ENCODE measurements around the gene NEU2.

NEU2 gene

DNA sequence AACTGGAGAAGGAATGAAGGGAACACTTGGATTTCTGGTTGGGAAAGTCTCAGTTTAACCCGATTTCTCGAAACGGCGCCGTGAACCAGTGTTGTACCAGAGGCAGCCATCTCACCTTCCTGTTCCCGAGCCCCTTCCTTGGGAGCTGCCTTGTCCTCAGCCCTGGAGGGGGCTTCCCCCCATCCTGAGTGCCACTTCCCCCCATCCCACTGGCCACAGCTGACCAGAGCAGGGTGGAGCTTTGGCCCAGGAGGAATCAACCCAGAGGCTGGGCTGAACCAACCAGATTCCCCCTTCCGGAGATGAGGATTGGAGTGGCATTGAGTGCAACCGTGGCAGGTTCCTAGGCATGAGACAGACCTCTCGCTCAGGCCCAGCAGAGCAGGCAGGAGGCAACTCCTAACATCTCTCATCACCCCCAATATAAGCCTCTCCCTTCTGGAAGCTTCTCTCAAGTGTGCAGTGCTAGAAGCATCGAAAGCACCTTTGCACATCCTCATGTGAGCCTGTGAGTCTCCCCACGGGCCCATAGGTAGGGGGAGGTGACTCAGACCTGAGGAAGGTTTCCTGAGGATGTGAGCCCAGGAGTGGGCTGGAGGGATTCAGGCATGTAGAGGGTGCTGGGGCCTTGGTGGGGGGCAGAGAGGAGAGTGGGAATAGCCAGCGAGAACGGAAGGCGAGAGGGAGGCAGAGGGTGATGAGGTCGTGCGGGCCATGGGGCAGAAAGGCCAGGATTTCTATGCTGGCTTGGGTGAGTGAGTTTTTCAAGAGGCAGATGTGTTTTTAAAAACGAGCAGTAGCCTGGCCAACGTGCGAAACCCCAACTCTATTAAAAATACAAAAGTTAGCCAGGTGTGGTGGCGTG, 31.4 kb upstream of the NEU2 start:
- Histone ChIP-seq H3K27ac (ENCODE audit: low read length) (no peak overlapping the region), H3K9ac (ENCODE audit: low read depth, low read length) (no peak overlapping the region), H3K9me3 (ENCODE audit: insufficient read depth, low read depth, low read length) (no peaks in the 10 kb centered on the region), H3K36me3 (ENCODE audit: insufficient read depth, low read depth, low read length) (no peaks in the 10 kb centered on the region), H3K4me3 (ENCODE audit: low read length) (no peak overlapping the region), H3K27me3 (ENCODE audit: insufficient read depth, low read length) (no peaks in the 10 kb centered on the region), H3K4me1 (ENCODE audit: insufficient read depth, low read length) (no peaks in the 10 kb centered on the region)

- Histone ChIP-seq H3K9ac (ENCODE audit: low read depth, low read length) (no peak overlapping the region), H3K27ac (ENCODE audit: low read length) (no peak overlapping the region), H3K4me3 (ENCODE audit: low read length) (no peak overlapping the region), H3K4me1 (ENCODE audit: insufficient read depth, low read length) (no peaks in the 10 kb centered on the region), H3K27me3 (ENCODE audit: insufficient read depth, low read length) (no peaks in the 10 kb centered on the region), H3K9me3 (ENCODE audit: insufficient read depth, low read depth, low read length) (no peaks in the 10 kb centered on the region), H3K36me3 (ENCODE audit: insufficient read depth, low read depth, low read length) (no peaks in the 10 kb centered on the region)
Observed at GRCh38 chr2:233002829-233003657, 29.4 kb upstream of the NEU2 start.

GRCh38 chr2:233003658-233004555, 28.6 kb upstream of the NEU2 start:
- Histone ChIP-seq H3K27me3 (ENCODE audit: insufficient read depth, low read length) (no peaks in the 10 kb centered on the region), H3K36me3 (ENCODE audit: insufficient read depth, low read depth, low read length) (no peaks in the 10 kb centered on the region), H3K27ac (ENCODE audit: low read length) (no peak overlapping the region), H3K4me3 (ENCODE audit: low read length) (no peak overlapping the region), H3K9me3 (ENCODE audit: insufficient read depth, low read depth, low read length) (no peaks in the 10 kb centered on the region), H3K4me1 (ENCODE audit: insufficient read depth, low read length) (no peaks in the 10 kb centered on the region), H3K9ac (ENCODE audit: low read depth, low read length) (no peak overlapping the region)

DNA sequence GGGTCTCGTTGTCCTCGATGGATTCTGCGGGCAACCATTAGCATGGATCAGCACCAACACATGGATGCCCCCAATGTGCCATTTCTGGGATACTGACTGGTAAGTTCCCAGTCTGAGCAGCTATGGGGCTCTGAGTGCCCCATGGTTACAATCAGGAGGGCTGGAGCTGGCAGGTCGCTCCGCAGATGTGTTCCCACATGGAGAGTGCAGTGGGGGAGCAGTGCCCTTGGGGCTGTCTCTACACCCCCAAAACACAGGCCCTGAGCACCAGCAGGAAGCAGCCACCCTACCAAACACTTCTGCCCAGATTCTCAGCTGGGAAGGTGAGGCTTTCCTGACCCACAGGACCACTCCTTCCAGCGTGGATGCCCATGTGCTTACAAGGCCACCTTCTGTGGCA, 27.4 kb upstream of the NEU2 start:
- Histone ChIP-seq H3K9ac (ENCODE audit: low read depth, low read length) (no peak overlapping the region), H3K27me3 (ENCODE audit: insufficient read depth, low read length) (no peaks in the 10 kb centered on the region), H3K9me3 (ENCODE audit: insufficient read depth, low read depth, low read length) (no peaks in the 10 kb centered on the region), H3K4me1 (ENCODE audit: insufficient read depth, low read length) (no peaks in the 10 kb centered on the region), H3K4me3 (ENCODE audit: low read length) (no peak overlapping the region), H3K27ac (ENCODE audit: low read length) (no peak overlapping the region), H3K36me3 (ENCODE audit: insufficient read depth, low read depth, low read length) (no peaks in the 10 kb centered on the region)

DNA sequence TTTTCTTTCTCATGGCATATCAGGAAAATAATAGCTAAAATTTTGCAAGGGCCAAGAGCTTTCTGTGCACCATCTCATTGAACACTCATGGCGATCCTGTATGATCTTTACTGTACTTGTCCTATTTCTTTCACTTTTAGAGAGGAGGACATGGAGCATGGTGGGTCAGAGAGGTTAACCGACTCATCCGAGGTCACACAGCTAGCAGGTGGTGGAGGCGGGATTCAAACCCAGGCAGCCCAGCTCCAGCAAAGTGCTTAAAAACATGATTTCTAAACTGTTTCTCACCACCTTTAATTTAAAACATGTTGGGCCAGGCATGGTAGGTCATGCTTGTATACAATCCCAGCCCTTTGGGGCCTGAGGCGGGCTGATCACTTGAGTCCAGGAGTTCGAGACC, 25.8 kb upstream of the NEU2 start:
- no peak overlapping the region for H3K27ac ChIP-seq (ENCODE audit: low read length)
- no peak overlapping the region for H3K9ac ChIP-seq (ENCODE audit: low read depth, low read length)
- no peaks in the 10 kb centered on the region for H3K36me3 ChIP-seq (ENCODE audit: insufficient read depth, low read depth, low read length)
- H3K9me3 ChIP-seq (ENCODE audit: insufficient read depth, low read depth, low read length), result no peaks in the 10 kb centered on the region
- H3K4me1 ChIP-seq (ENCODE audit: insufficient read depth, low read length), result no peaks in the 10 kb centered on the region
- H3K27me3 ChIP-seq (ENCODE audit: insufficient read depth, low read length), result no peaks in the 10 kb centered on the region; the same call in 1 of the 2 replicates
- H3K4me3 ChIP-seq (ENCODE audit: low read length), result no peak overlapping the region

DNA sequence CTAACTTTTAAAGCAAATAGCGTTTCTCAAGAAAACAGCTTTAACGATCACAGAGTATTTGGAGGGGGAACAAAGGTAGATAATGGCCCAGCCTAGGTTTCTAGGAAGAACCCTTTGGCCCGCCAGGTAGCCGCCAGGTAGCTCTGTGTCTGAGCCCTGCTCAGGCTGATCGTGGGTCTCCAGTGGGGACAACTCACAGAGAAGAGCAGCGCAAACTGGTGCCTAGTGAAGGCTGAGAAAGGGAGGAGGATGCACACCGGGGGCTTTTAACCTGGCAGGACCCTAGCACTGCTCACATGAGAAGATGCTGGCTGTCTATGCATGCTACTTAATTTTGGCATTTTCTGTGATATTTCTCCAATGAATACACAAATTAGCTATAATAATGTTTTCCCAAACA, 25.2 kb upstream of the NEU2 start:
- Histone ChIP-seq H3K4me1 (ENCODE audit: insufficient read depth, low read length) (no peaks in the 10 kb centered on the region), H3K4me3 (ENCODE audit: low read length) (no peak overlapping the region), H3K27me3 (ENCODE audit: insufficient read depth, low read length) (no peaks in the 10 kb centered on the region; the same call in 1 of the 2 replicates), H3K36me3 (ENCODE audit: insufficient read depth, low read depth, low read length) (no peaks in the 10 kb centered on the region), H3K27ac (ENCODE audit: low read length) (no peak overlapping the region), H3K9me3 (ENCODE audit: insufficient read depth, low read depth, low read length) (no peaks in the 10 kb centered on the region), H3K9ac (ENCODE audit: low read depth, low read length) (no peak overlapping the region)

DNA sequence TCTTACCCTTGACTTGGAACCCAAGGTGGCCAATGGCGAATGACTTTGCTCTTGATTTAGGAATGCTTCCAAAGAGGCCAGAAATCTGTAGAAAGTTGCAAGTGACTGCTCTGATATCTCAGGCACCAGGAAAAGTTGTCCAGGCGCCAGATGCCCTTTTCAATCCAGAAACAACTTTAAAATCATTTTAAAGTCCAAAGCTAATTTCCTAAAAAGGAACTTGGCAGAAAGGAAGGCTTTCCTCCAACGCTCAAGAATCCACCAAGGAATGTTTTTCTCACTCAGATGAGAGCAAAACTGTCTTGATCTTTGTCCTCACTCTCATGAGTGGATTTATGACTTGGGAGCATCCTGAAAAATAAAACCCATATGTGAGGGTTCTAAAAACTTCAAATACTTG, 24.7 kb upstream of the NEU2 start:
- H3K4me3 ChIP-seq (ENCODE audit: low read length), result no peak overlapping the region
- no peaks in the 10 kb centered on the region for H3K9me3 ChIP-seq (ENCODE audit: insufficient read depth, low read depth, low read length)
- H3K9ac ChIP-seq (ENCODE audit: low read depth, low read length), result no peak overlapping the region
- no peak overlapping the region for H3K27ac ChIP-seq (ENCODE audit: low read length)
- no peaks in the 10 kb centered on the region for H3K4me1 ChIP-seq (ENCODE audit: insufficient read depth, low read length)
- H3K36me3 ChIP-seq (ENCODE audit: insufficient read depth, low read depth, low read length), result no peaks in the 10 kb centered on the region
- H3K27me3 ChIP-seq (ENCODE audit: insufficient read depth, low read length), result no peaks in the 10 kb centered on the region; the same call in 1 of the 2 replicates

DNA sequence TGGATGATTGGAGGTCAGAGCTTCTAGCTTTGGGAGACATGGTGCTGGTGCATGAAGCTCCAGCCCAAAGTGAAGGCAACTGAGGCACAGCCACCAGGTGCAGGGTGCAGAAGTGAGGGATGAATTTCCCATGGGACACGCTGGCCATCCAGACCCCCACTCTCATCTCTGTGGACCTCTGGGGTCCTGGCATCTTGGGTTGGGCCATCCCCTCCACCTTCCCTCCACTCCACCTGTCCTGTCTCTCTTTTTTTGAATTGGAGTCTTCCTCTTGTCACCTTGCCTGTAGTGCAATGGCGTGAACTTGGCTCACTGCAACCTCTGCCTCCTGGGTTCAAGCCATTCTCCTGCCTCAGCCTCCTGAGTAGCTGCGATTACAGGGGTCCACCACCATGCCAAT, 22.8 kb upstream of the NEU2 start:
- Histone ChIP-seq H3K4me3 (ENCODE audit: low read length) (no peak overlapping the region), H3K27me3 (ENCODE audit: insufficient read depth, low read length) (no peaks in the 10 kb centered on the region; the same call in 1 of the 2 replicates), H3K27ac (ENCODE audit: low read length) (no peak overlapping the region), H3K4me1 (ENCODE audit: insufficient read depth, low read length) (no peaks in the 10 kb centered on the region), H3K9ac (ENCODE audit: low read depth, low read length) (no peak overlapping the region), H3K9me3 (ENCODE audit: insufficient read depth, low read depth, low read length) (no peaks in the 10 kb centered on the region), H3K36me3 (ENCODE audit: insufficient read depth, low read depth, low read length) (no peaks in the 10 kb centered on the region)

DNA sequence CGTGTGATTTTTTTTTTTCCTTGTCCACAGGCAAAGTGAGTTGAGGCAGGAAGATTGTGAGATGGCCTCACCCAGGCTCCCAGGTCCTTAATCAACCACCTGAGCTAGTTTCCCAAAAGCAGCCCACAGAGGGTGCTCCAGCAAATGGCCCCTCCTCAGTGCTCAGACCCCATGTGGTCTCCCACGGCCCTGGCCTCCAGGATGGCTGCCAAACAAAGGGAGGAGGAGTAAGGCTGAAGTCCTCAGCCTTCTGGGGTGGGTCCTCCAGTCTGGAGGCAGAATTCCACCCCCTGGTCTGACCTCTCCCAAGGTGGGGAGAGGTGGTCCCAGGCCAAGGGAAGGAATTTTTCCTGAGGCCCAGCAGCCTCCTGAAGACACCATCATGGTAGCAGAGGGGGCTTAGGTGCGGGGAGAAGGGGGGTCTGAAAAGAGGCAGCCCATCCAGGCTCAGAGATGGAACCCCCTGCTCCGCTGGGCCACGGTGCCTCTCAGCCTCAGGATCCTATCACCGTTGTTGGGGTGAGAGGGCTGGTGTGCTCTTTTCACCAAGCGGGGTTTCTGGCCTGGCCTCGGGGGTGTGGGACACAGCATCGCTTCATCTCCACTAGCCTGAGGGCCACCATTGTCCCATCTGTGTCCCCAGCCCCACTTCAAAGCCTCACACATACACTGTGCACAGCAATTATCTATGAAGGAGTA, 21.8 kb upstream of the NEU2 start:
- H3K4me1 ChIP-seq (ENCODE audit: insufficient read depth, low read length), result no peaks in the 10 kb centered on the region
- H3K9ac ChIP-seq (ENCODE audit: low read depth, low read length), result no peak overlapping the region
- no peak overlapping the region for H3K27ac ChIP-seq (ENCODE audit: low read length)
- no peaks in the 10 kb centered on the region for H3K36me3 ChIP-seq (ENCODE audit: insufficient read depth, low read depth, low read length)
- no peaks in the 10 kb centered on the region for H3K9me3 ChIP-seq (ENCODE audit: insufficient read depth, low read depth, low read length)
- no peak overlapping the region for H3K4me3 ChIP-seq (ENCODE audit: low read length)
- H3K27me3 ChIP-seq (ENCODE audit: insufficient read depth, low read length), result no peaks in the 10 kb centered on the region; the same call in 1 of the 2 replicates

GRCh38 chr2:233011268-233011650, 21.2 kb upstream of the NEU2 start:
- H3K4me1 ChIP-seq (ENCODE audit: insufficient read depth, low read length), result no peaks in the 10 kb centered on the region
- H3K27me3 ChIP-seq (ENCODE audit: insufficient read depth, low read length), result no peaks in the 10 kb centered on the region; the same call in 1 of the 2 replicates
- no peak overlapping the region for H3K9ac ChIP-seq (ENCODE audit: low read depth, low read length)
- no peak overlapping the region for H3K4me3 ChIP-seq (ENCODE audit: low read length)
- H3K27ac ChIP-seq (ENCODE audit: low read length), result no peak overlapping the region
- no peaks in the 10 kb centered on the region for H3K36me3 ChIP-seq (ENCODE audit: insufficient read depth, low read depth, low read length)
- H3K9me3 ChIP-seq (ENCODE audit: insufficient read depth, low read depth, low read length), result no peaks in the 10 kb centered on the region

- Histone ChIP-seq H3K4me1 (ENCODE audit: insufficient read depth, low read length) (no peaks in the 10 kb centered on the region), H3K9me3 (ENCODE audit: insufficient read depth, low read depth, low read length) (no peaks in the 10 kb centered on the region), H3K4me3 (ENCODE audit: low read length) (no peak overlapping the region), H3K27me3 (ENCODE audit: insufficient read depth, low read length) (no peaks in the 10 kb centered on the region; the same call in 1 of the 2 replicates), H3K27ac (ENCODE audit: low read length) (no peak overlapping the region), H3K9ac (ENCODE audit: low read depth, low read length) (no peak overlapping the region), H3K36me3 (ENCODE audit: insufficient read depth, low read depth, low read length) (no peaks in the 10 kb centered on the region)
Observed at GRCh38 chr2:233011702-233012131, 20.8 kb upstream of the NEU2 start.

All from iPS-20b (cell line).